HepG2 (cell line): ENCODE data around the gene KIF3A. TPM values are rescaled to one million over a fixed set of nuclear protein-coding genes. Genes with fewer than 3 reads are reported as not detected.
A peak's percentile ranks its signal among the peaks of the same experiment; 100 is the strongest.

Source experiments
- ATAC-seq: fragments of 200-7000 bp; cut with Tn5 transposase; 3 replicates; pipeline ENCODE4 v1.9.1; 2020; ENCODE audit warnings: mild to moderate bottlenecking, moderate library complexity
- BruUV-seq: library from RNA; stranded (reverse); fragments of 400-500 nt; replicated peaks from 2 replicates; lab custom pipeline; 2021; lab: Mats Ljungman, UMichigan
- CTCF ChIA-PET: fragments of 300-600 bp; formaldehyde crosslinking; extraction: SDS; loops from one replicate; lab custom pipeline; 2021; ENCODE audit warnings: low total read pairs, inconsistent platforms, low intra/inter-chr PET ratio; lab: Yijun Ruan, JAX
- POLR2A ChIA-PET: fragments of 350-600 bp; sonication (Branson Sonifier 250); formaldehyde crosslinking; loops from one replicate; lab custom pipeline; 2020; ENCODE audit warnings: antibody characterized with exemption, inconsistent platforms; lab: Yijun Ruan, JAX
- DNase-seq: peaks from one replicate; pipeline ENCODE4 v3.0.0-alpha.2; 2015; ENCODE audit warnings: low spot score
- FAIRE-seq: peaks from 3 replicates; lab custom pipeline; 2011; peaks lifted over from hg19 to GRCh38; lab: Jason Lieb, UNC
- H2AFZ ChIP-seq: one replicate; pipeline ENCODE4 v1.6.1; 2011; ENCODE audit warnings: low read length, inconsistent platforms
- H3K27ac ChIP-seq: fragments of 300-600 bp; 3 replicates; pipeline ENCODE4 v1.8.0; 2011; ENCODE audit warnings: mixed run types, mild to moderate bottlenecking, mixed read lengths, low read length, inconsistent platforms; ENCODE audit not compliant: insufficient read depth; ENCODE audit errors: extremely low read length
- H3K27me3 ChIP-seq, 2 experiments: fragments of 200-600 bp in 1 of 2; 2 replicates in 1 of 2; 3 replicates in 1 of 2; pipeline versions ENCODE4 v1.6.0 to v1.8.0; 2011; ENCODE audit warnings: low read length in 2 of 2, mild to moderate bottlenecking in 2 of 2, moderate library complexity in 2 of 2, inconsistent platforms in 1 of 2; ENCODE audit not compliant: insufficient read depth in 2 of 2, control insufficient read depth in 1 of 2
- H3K36me3 ChIP-seq, 2 experiments: fragments of 200-600 bp in 1 of 2; replicated peaks in 1 of 2; 2 replicates in 1 of 2; 3 replicates in 1 of 2; pipeline versions ENCODE4 v1.5.1 to v1.8.0; 2011; ENCODE audit warnings: low read length in 2 of 2, inconsistent platforms in 1 of 2; ENCODE audit not compliant: insufficient read depth in 2 of 2, control insufficient read depth in 1 of 2
- H3K4me1 ChIP-seq: 2 replicates; pipeline ENCODE4 v1.5.1; 2012; ENCODE audit warnings: low read length, inconsistent platforms; ENCODE audit not compliant: insufficient read depth
- H3K4me2 ChIP-seq: 2 replicates; pipeline ENCODE4 v1.6.0; 2011; ENCODE audit warnings: low read depth, low read length, inconsistent platforms
- H3K4me3 ChIP-seq, 3 experiments: fragments of 200-600 bp in 1 of 3; sonication (generic), shearing (Covaris generic) in 1 of 3; replicated peaks in 1 of 3; 2 replicates each; pipeline ENCODE4 v1.5.1; 2011 to 2016; ENCODE audit warnings: low read length in 3 of 3, inconsistent platforms in 2 of 3, low read depth in 2 of 3, mild to moderate bottlenecking in 2 of 3, control low read depth in 1 of 3, mixed read lengths in 1 of 3; ENCODE audit not compliant: insufficient read depth in 1 of 3
- H3K79me2 ChIP-seq: one replicate; pipeline ENCODE4 v1.6.1; 2011; ENCODE audit warnings: low read length, inconsistent platforms; ENCODE audit not compliant: insufficient read depth
- H3K9ac ChIP-seq: 2 replicates; pipeline ENCODE4 v1.6.0; 2011; ENCODE audit warnings: mild to moderate bottlenecking, low read depth, low read length, inconsistent platforms; ENCODE audit not compliant: insufficient read depth
- H3K9me3 ChIP-seq: 2 replicates; pipeline ENCODE4 v1.5.1; 2012; ENCODE audit warnings: mild to moderate bottlenecking, low read length
- H4K20me1 ChIP-seq: 2 replicates; pipeline ENCODE4 v1.6.0; 2011; ENCODE audit warnings: inconsistent platforms, mild to moderate bottlenecking, low read length, moderate library complexity; ENCODE audit not compliant: insufficient read depth
- GATAD1 ChIP-seq: IDR thresholded peaks from 2 replicates; pipeline ENCODE4 v1.6.1; 2016; ENCODE audit warnings: missing genetic modification reagents, missing compliant biosample characterization
- HNF4A ChIP-seq: sonication (generic); formaldehyde crosslinking; IDR thresholded peaks from 2 replicates; pipeline ENCODE4 v1.4.0; 2020; ENCODE audit warnings: missing genetic modification reagents
- ISX ChIP-seq: sonication (generic); formaldehyde crosslinking; conservative IDR thresholded peaks from 2 replicates; pipeline ENCODE4 v1.5.0; 2020; ENCODE audit warnings: missing genetic modification reagents
- MAFF ChIP-seq: IDR thresholded peaks from 2 replicates; pipeline ENCODE4 v1.6.1; 2011; ENCODE audit warnings: low read depth, low read length, improper control_type of control experiment
- SOX13 ChIP-seq, 3 experiments: fragments of 450-650 bp in 1 of 3; sonication (generic) in 1 of 3; formaldehyde crosslinking in 1 of 3; IDR thresholded peaks in 2 of 3; conservative IDR thresholded peaks in 1 of 3; 2 replicates each; pipeline versions ENCODE4 v1.5.0 to v1.6.1; 2016 to 2020; ENCODE audit warnings: antibody characterized with exemption in 1 of 3, mild to moderate bottlenecking in 1 of 3, missing compliant biosample characterization in 1 of 3, missing genetic modification reagents in 1 of 3, moderate library complexity in 1 of 3
- SSRP1 ChIP-seq: IDR thresholded peaks from 2 replicates; pipeline ENCODE4 v1.6.1; 2016; ENCODE audit warnings: control low read depth
- ZBTB21 ChIP-seq: sonication (generic); formaldehyde crosslinking; IDR thresholded peaks from 2 replicates; pipeline ENCODE4 v1.4.0; 2020; ENCODE audit warnings: missing genetic modification reagents
- ZNF205 ChIP-seq: IDR thresholded peaks from 2 replicates; pipeline ENCODE4 v1.6.1; 2018; ENCODE audit warnings: missing biosample characterization, missing genetic modification reagents
- WGBS: methylation state at CpG from one replicate; pipeline ENCODE4 v1.1.6; 2017; ENCODE audit warnings: low lambda C conversion rate; 5-methylcytosine and 5-hydroxymethylcytosine counted together
- in situ Hi-C: cut with HindIII; loops from 2 replicates; pipeline ENCODE4 v1.10.0; 2017; ENCODE audit warnings: low pct_unique_long_range_greater_than_20kb; ENCODE audit not compliant: extremely low pct_ligation_motif_present
- intact Hi-C: fragments of 100-400 bp; cut with micrococcal nuclease; formaldehyde crosslinking; loops from one replicate; pipeline ENCODE4 v1.10.0; 2022; ENCODE audit not compliant: unreplicated experiment
- polyA plus RNA-seq, 8 experiments: library from polyadenylated mRNA; depleted of rRNA in 3 of 8; stranded (reverse) in 7 of 8; unstranded in 1 of 8; fragments of >200 nt; fragmentation: Illumina TruSeq in 4 of 8; extraction: Trizol in 4 of 8; gene quantifications; 2 replicates each; pipeline versions ENCODE4 v1.2.1 to v1.2.3, GENCODE V29; 2011 to 2016; ENCODE audit warnings: low read depth in 4 of 8, missing spikeins in 1 of 8, mixed read lengths in 1 of 8; ENCODE audit not compliant: insufficient read depth in 1 of 8
- total RNA-seq, 5 experiments: library from RNA; depleted of rRNA; stranded (reverse); fragments of >200 nt; fragmentation: Illumina TruSeq; extraction: Trizol; gene quantifications; 2 replicates each; pipeline ENCODE4 v1.2.3, GENCODE V29; 2016; ENCODE audit warnings: low read depth in 1 of 5
- TF ChIP-seq, protein P1 (sequence below): sonication (generic); formaldehyde crosslinking; conservative IDR thresholded peaks from 2 replicates; pipeline ENCODE4 v1.8.1; 2023; ENCODE audit warnings: missing genetic modification reagents
- TF ChIP-seq, protein P2 (sequence below): sonication (generic); formaldehyde crosslinking; IDR thresholded peaks from 2 replicates; pipeline ENCODE4 v1.4.0; 2020; ENCODE audit warnings: missing genetic modification reagents, borderline replicate concordance
- TF ChIP-seq, protein P3 (sequence below), 2 experiments: fragments of 450-650 bp in 1 of 2; sonication (generic) in 1 of 2; formaldehyde crosslinking; IDR thresholded peaks; 2 replicates each; pipeline versions ENCODE4 v1.5.0 to v1.8.0; 2020 to 2022; ENCODE audit warnings: mild to moderate bottlenecking in 1 of 2, missing genetic modification reagents in 1 of 2

Gene KIF3A
- total and polyA plus RNA-seq, 2 of the 13 experiments (the other 11 are each of a cell fraction or from before 2014, with no cell fraction given) = 2.3 to 8.4 TPM

DNA sequence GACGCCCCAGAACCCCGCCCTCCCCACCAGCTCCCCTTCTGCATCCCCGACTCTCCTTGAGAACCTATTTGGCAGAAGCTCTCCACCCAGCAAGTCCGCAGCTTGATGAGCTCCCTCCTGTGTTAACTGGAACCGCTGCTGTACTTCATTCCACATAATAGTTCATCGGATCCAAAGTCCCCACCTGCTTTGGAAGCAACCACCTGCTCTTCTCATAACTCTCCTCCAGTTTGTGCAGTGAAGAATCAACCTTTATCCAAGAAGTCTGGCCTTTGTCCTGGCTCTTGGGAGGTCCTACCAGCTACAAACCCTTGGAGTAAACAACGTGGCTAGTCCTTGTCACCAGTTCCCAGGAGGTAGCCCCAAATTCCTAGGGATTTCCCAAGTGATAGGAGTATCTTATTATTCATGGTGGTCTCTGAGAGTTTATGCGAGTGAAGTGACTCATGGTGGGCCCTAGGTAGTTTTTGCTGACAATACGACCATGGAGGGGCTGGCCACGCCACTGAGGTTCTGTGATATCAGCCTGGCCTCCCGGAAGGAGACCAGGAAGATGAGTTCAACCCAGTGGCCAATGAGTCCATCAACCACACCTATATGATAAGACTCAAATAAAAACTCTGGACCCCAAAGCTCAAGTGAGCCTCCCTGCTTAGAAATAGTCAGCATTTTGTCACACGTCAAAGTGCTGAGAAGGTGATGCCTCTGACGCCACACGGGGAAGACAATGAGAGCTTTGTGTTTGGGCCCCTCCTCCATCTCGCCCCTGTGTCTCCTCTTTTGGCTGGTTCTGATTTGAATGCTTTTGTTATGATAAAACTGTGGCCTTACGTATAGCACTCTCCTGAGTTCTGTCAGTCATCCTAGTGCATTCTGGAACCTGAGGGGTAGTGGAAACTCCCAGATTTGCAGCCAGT lies 67.1 kb downstream of the KIF3A start:
- POLR2A ChIA-PET = interaction anchor here (0.7 kb wide), 1 partner anchor 9 kb away, joined by 3 read pairs; no protein-coding TSS in a partner anchor

DNA sequence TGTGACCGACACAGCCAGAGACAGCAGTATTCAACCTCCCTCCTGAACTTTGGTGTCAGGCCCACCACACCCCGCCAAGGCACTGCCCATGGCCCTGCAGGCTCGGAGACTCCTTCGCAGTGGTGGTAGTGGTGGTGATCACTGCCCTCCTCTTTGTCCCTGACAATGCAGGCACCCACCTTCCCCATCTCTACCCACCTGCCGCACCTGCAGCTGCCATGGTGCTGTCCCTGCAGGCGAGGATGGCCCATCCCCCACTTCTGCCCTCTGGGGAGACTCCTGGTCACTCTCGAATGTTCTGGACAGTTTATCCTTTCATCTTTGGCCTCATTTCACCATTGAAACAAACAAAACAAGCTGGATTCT lies 67.9 kb downstream of the KIF3A start:
- peaks cover 3 to 30% of the 10 kb centered on the region in 2 experiments; a peak in 4 of 5 replicates for H3K27me3 ChIP-seq
- ATAC-seq = no peak
- H3K27ac ChIP-seq = no peak overlapping the region
- H3K4me2 ChIP-seq = peak overlapping the region; percentile 53; the same call in 1 of the 2 replicates
- ChIA-PET POLR2A (no interaction called here), CTCF (no interaction called here)
- 41% methylated on average over 4 of the region's 7 CpGs for WGBS
- no peak overlapping the region for H2AFZ ChIP-seq
- peak overlapping the region in 1 of 3 experiments; percentile 6; a peak in 1 of 6 replicates for H3K4me3 ChIP-seq
- H3K79me2 ChIP-seq = no peaks in the 10 kb centered on the region
- H3K9ac ChIP-seq = no peak overlapping the region
- H3K36me3 ChIP-seq = no peaks in the 10 kb centered on the region
- FAIRE-seq = no peak
- no TSS peak for BruUV-seq
- DNase-seq = no peak
- H4K20me1 ChIP-seq = no peaks in the 10 kb centered on the region
- peaks cover 64% of the 10 kb centered on the region for H3K4me1 ChIP-seq
- in situ Hi-C loops = loop anchor here (25.0 kb wide), 1 partner anchor 282 kb away; no protein-coding TSS in a partner anchor
- intact Hi-C loops = no loop called here
- H3K9me3 ChIP-seq = no peaks in the 10 kb centered on the region
- TF ChIP-seq ZNF205 (no peak), SOX13 (IDR thresholded peaks at IDR 0.05) (no peak), SOX13 (CRISPR knock-in tag; conservative IDR thresholded peaks at IDR 0.05 in 1 of 2, IDR thresholded peaks at IDR 0.05 in 1 of 2) (no peak), GATAD1 (no peak), ISX (CRISPR knock-in tag) (no peak)
- TF ChIP-seq, protein P1, sequence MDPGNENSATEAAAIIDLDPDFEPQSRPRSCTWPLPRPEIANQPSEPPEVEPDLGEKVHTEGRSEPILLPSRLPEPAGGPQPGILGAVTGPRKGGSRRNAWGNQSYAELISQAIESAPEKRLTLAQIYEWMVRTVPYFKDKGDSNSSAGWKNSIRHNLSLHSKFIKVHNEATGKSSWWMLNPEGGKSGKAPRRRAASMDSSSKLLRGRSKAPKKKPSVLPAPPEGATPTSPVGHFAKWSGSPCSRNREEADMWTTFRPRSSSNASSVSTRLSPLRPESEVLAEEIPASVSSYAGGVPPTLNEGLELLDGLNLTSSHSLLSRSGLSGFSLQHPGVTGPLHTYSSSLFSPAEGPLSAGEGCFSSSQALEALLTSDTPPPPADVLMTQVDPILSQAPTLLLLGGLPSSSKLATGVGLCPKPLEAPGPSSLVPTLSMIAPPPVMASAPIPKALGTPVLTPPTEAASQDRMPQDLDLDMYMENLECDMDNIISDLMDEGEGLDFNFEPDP (CRISPR knock-in tag) = 0 out of 2 replicates have a peak, but pooled peaks have one; percentile 57
- TF ChIP-seq, protein P2, sequence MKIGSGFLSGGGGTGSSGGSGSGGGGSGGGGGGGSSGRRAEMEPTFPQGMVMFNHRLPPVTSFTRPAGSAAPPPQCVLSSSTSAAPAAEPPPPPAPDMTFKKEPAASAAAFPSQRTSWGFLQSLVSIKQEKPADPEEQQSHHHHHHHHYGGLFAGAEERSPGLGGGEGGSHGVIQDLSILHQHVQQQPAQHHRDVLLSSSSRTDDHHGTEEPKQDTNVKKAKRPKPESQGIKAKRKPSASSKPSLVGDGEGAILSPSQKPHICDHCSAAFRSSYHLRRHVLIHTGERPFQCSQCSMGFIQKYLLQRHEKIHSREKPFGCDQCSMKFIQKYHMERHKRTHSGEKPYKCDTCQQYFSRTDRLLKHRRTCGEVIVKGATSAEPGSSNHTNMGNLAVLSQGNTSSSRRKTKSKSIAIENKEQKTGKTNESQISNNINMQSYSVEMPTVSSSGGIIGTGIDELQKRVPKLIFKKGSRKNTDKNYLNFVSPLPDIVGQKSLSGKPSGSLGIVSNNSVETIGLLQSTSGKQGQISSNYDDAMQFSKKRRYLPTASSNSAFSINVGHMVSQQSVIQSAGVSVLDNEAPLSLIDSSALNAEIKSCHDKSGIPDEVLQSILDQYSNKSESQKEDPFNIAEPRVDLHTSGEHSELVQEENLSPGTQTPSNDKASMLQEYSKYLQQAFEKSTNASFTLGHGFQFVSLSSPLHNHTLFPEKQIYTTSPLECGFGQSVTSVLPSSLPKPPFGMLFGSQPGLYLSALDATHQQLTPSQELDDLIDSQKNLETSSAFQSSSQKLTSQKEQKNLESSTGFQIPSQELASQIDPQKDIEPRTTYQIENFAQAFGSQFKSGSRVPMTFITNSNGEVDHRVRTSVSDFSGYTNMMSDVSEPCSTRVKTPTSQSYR (CRISPR knock-in tag) = peak; percentile 55; the same call in 1 of the 2 replicates
- TF ChIP-seq, protein P3, sequence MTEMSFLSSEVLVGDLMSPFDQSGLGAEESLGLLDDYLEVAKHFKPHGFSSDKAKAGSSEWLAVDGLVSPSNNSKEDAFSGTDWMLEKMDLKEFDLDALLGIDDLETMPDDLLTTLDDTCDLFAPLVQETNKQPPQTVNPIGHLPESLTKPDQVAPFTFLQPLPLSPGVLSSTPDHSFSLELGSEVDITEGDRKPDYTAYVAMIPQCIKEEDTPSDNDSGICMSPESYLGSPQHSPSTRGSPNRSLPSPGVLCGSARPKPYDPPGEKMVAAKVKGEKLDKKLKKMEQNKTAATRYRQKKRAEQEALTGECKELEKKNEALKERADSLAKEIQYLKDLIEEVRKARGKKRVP (CRISPR knock-in tag; IDR thresholded peaks at IDR 0.05) = no peak

More for the DNA sequence above, 67.1 kb downstream of the KIF3A start:
- FAIRE-seq = no peak
- 12% methylated on average over 16 of the region's 16 CpGs for WGBS
- Histone ChIP-seq H3K9ac (no peak overlapping the region), H3K4me3 (peak overlapping the region in 1 of 3 experiments; percentile 6; a peak in 1 of 6 replicates), H3K27me3 (peaks cover 3 to 33% of the 10 kb centered on the region in 2 experiments; a peak in 4 of 5 replicates), H3K79me2 (no peaks in the 10 kb centered on the region)
- CTCF ChIA-PET = no interaction called here
- peak; percentile 36 for ATAC-seq
- peak; percentile 72; the same call in 1 of the 2 replicates for TF ChIP-seq ZBTB21 (CRISPR knock-in tag)
- peak; percentile 19; the same call in 1 of the 2 replicates for TF ChIP-seq HNF4A
- TF ChIP-seq MAFF = 0 out of 2 replicates have a peak, but pooled peaks have one; percentile 25
- TF ChIP-seq SSRP1 (CRISPR knock-in tag) = no peak
- TF ChIP-seq, all 625 proteins: peak for 3
- in situ Hi-C loops = loop anchor here (25.0 kb wide), 1 partner anchor 283 kb away; no protein-coding TSS in a partner anchor
- Histone ChIP-seq H4K20me1 (no peaks in the 10 kb centered on the region), H3K4me2 (peak overlapping the region; percentile 58), H3K9me3 (no peaks in the 10 kb centered on the region), H3K4me1 (peaks cover 65% of the 10 kb centered on the region), H2AFZ (no peak overlapping the region), H3K27ac (no peak overlapping the region), H3K36me3 (no peaks in the 10 kb centered on the region)
- intact Hi-C loops = loop anchor here (10.0 kb wide), 1 partner anchor 55 kb away; no protein-coding TSS in a partner anchor
- DNase-seq = no peak
- BruUV-seq = no TSS peak
